ENCODE measurements around the gene UBR4.

DNA sequence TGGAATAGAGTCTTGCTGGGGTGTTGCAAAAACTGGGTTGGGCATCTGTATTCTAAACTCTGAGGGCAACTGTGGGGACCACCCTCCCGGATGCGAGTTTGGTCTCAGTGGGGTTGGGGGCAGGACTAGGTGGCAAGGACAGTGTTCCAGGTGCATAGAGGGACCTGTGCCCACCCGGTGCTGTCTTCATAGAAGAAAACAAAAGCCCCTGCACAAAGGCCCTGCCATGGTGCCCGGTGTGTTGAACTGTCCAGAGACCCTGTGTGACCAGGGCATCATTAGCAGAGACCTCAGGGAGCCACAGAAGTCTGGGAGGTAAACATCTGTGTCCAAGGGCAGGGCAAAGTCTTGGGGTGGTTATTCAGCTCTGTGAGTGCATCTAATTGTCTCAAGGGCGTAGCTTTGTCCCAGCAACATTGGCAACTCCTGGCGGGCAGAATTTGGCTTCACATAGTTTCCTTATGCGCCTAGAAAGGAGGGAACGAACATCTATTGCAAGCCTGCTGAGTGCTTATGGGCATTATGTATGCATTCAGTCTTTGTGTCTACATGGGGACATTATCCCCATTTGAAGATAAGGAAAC, 181.4 kb downstream of the UBR4 start:
- no peak for TF ChIP-seq CTCF (IDR thresholded peaks at IDR 0.05; ENCODE audit: poor library complexity, severe bottlenecking)
- TF ChIP-seq EZH2 (IDR thresholded peaks at IDR 0.05; ENCODE audit: borderline replicate concordance, insufficient read depth, low read length, poor library complexity, severe bottlenecking) = no peak
- TF ChIP-seq REST (IDR thresholded peaks at IDR 0.05; ENCODE audit: borderline replicate concordance) = no peak
- no peak for TF ChIP-seq POLR2AphosphoS5 (IDR thresholded peaks at IDR 0.05)
